Ishikawa (cell line): ENCODE results near the gene RPS6KA1.

Experiments used
- CEBPB ChIP-seq: IDR thresholded peaks from 2 replicates; pipeline ENCODE4 v1.6.1; 2012
- EP300 ChIP-seq: IDR thresholded peaks from 2 replicates; pipeline ENCODE4 v1.6.1; 2012; ENCODE audit warnings: borderline replicate concordance
- RAD21 ChIP-seq: IDR thresholded peaks from 2 replicates; pipeline ENCODE4 v1.6.1; 2012; ENCODE audit warnings: low read depth
- TCF12 ChIP-seq: IDR thresholded peaks from 2 replicates; pipeline ENCODE4 v1.6.1; 2012; ENCODE audit warnings: low read depth
- TEAD4 ChIP-seq: IDR thresholded peaks from 2 replicates; pipeline ENCODE4 v1.6.1; 2012
- YY1 ChIP-seq: IDR thresholded peaks from 2 replicates; pipeline ENCODE4 v1.6.1; 2012; ENCODE audit warnings: low read depth
- ZBTB7A ChIP-seq: IDR thresholded peaks from 2 replicates; pipeline ENCODE4 v1.6.1; 2012; ENCODE audit warnings: low read depth
- TF ChIP-seq, protein P1 (sequence below): IDR thresholded peaks from 2 replicates; pipeline ENCODE4 v1.6.1; 2012; ENCODE audit warnings: low read depth, mild to moderate bottlenecking

DNA sequence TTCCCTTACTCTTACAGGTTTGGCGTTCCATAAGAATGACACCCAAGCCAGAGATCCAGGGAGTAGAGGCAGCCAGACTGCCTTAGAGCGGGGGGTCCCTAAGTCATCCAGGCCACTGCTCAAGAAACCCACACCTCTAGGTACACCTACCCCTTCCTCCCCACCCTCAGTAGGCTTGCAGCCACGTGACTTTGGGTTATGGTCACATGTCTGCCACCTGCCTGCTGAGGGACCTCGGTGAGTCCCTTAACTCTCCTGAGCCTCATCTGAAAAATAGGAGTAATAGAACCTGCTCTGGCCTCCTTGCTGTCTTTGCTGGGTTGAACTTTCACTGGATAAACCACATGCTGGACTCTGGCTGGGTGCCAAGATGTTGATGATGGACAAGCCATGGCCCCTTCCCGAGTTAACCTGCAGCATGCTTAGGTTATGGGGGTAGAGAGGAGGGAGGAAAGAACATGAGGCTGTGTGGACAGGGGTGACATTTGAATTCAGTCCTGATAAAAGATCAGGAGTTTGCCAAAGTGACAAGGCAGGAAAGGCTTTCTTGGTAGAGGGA lies 4.5 kb downstream of the RPS6KA1 start:
- TF ChIP-seq, protein P1, sequence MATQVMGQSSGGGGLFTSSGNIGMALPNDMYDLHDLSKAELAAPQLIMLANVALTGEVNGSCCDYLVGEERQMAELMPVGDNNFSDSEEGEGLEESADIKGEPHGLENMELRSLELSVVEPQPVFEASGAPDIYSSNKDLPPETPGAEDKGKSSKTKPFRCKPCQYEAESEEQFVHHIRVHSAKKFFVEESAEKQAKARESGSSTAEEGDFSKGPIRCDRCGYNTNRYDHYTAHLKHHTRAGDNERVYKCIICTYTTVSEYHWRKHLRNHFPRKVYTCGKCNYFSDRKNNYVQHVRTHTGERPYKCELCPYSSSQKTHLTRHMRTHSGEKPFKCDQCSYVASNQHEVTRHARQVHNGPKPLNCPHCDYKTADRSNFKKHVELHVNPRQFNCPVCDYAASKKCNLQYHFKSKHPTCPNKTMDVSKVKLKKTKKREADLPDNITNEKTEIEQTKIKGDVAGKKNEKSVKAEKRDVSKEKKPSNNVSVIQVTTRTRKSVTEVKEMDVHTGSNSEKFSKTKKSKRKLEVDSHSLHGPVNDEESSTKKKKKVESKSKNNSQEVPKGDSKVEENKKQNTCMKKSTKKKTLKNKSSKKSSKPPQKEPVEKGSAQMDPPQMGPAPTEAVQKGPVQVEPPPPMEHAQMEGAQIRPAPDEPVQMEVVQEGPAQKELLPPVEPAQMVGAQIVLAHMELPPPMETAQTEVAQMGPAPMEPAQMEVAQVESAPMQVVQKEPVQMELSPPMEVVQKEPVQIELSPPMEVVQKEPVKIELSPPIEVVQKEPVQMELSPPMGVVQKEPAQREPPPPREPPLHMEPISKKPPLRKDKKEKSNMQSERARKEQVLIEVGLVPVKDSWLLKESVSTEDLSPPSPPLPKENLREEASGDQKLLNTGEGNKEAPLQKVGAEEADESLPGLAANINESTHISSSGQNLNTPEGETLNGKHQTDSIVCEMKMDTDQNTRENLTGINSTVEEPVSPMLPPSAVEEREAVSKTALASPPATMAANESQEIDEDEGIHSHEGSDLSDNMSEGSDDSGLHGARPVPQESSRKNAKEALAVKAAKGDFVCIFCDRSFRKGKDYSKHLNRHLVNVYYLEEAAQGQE = no peak
- no peak for TF ChIP-seq ZBTB7A
- no peak for TF ChIP-seq YY1
- no peak for TF ChIP-seq TEAD4
- TF ChIP-seq EP300 = no peak
- TF ChIP-seq RAD21 = no peak
- TF ChIP-seq CEBPB = no peak
- TF ChIP-seq TCF12 = no peak
